GM12875 (cell line): Measurements from ENCODE around the gene KCNC4.

Experiments
- H3K4me3 ChIP-seq: one replicate; pipeline ENCODE4 v1.5.1; 2011; ENCODE audit warnings: low read depth, low read length, control low read depth
- CTCF ChIP-seq: IDR thresholded peaks from 2 replicates; pipeline ENCODE4 v1.5.1; 2011; ENCODE audit warnings: low read depth, mild to moderate bottlenecking, control low read depth, inconsistent platforms, low read length, moderate library complexity, borderline replicate concordance; ENCODE audit not compliant: insufficient read depth

The KCNC4 gene

GRCh38 chr1:110212169-110213142 is 2.3 kb downstream of the KCNC4 start:
- no peak overlapping the region for H3K4me3 ChIP-seq
- TF ChIP-seq CTCF, result no peak

GRCh38 chr1:110213143-110213540 is 3.0 kb downstream of the KCNC4 start:
- no peak for TF ChIP-seq CTCF
- no peak overlapping the region for H3K4me3 ChIP-seq

GRCh38 chr1:110214454-110215404 is 4.6 kb downstream of the KCNC4 start:
- no peak for TF ChIP-seq CTCF
- H3K4me3 ChIP-seq, result no peak overlapping the region

- TF ChIP-seq CTCF, result no peak
- H3K4me3 ChIP-seq, result no peak overlapping the region
Observed at GRCh38 chr1:110215621-110216515, 5.8 kb downstream of the KCNC4 start.

GRCh38 chr1:110216844-110217444 is 6.8 kb downstream of the KCNC4 start:
- no peak for TF ChIP-seq CTCF
- H3K4me3 ChIP-seq, result no peak overlapping the region

- TF ChIP-seq CTCF, result no peak
- H3K4me3 ChIP-seq, result no peak overlapping the region
Observed at GRCh38 chr1:110218137-110218536, 8.0 kb downstream of the KCNC4 start.
